Measurements from ENCODE around the gene FAM107B. TPM values are rescaled to one million over a fixed set of nuclear protein-coding genes. Genes with fewer than 3 reads are reported as not detected.

The FAM107B gene
- total and polyA plus RNA-seq, 2 of the 8 experiments (the other 6 are each of a cell fraction or from before 2014, with no cell fraction given), result 7.5 to 28.1 TPM

- no peak overlapping the region for H3K9ac ChIP-seq (replicated peaks in 1 of 4; ENCODE audit: extremely low read depth in 1 of 4, low read depth in 3 of 4, low read length in 3 of 4)
- TF ChIP-seq, protein P1, sequence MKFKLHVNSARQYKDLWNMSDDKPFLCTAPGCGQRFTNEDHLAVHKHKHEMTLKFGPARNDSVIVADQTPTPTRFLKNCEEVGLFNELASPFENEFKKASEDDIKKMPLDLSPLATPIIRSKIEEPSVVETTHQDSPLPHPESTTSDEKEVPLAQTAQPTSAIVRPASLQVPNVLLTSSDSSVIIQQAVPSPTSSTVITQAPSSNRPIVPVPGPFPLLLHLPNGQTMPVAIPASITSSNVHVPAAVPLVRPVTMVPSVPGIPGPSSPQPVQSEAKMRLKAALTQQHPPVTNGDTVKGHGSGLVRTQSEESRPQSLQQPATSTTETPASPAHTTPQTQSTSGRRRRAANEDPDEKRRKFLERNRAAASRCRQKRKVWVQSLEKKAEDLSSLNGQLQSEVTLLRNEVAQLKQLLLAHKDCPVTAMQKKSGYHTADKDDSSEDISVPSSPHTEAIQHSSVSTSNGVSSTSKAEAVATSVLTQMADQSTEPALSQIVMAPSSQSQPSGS (IDR thresholded peaks at IDR 0.05; ENCODE audit: low read length), result no peak
- TF ChIP-seq EZH2 (IDR thresholded peaks at IDR 0.05; ENCODE audit: low read depth, low read length, severe bottlenecking) (no peak), POLR2A (IDR thresholded peaks at IDR 0.05; ENCODE audit: control extremely low read depth in 1 of 2, low read depth in 2 of 2, low read length in 2 of 2) (no peak), POU5F1 (IDR thresholded peaks at IDR 0.05; ENCODE audit: low read depth, low read length) (no peak), TAF1 (IDR thresholded peaks at IDR 0.05; ENCODE audit: low read depth, low read length) (no peak), CBX8 (IDR thresholded peaks at IDR 0.05; ENCODE audit: borderline replicate concordance, low read depth, low read length) (no peak), FOSL1 (IDR thresholded peaks at IDR 0.05; ENCODE audit: insufficient read depth, low read depth, low read length) (no peak), SIN3A (conservative IDR thresholded peaks at IDR 0.05 in 1 of 2, IDR thresholded peaks at IDR 0.05 in 1 of 2; ENCODE audit: low read depth in 1 of 2, low read length in 2 of 2) (no peak), NANOG (IDR thresholded peaks at IDR 0.05; ENCODE audit: insufficient read depth, low read depth, low read length, poor library complexity, severe bottlenecking) (no peak), YY1 (IDR thresholded peaks at IDR 0.05; ENCODE audit: low read depth, low read length) (no peak), SP4 (IDR thresholded peaks at IDR 0.05; ENCODE audit: low read length) (no peak)
- H2BK12ac ChIP-seq (ENCODE audit: low read depth, low read length), result no peak overlapping the region
Measured at GRCh38 chr10:14727924-14728323, 46.8 kb downstream of the FAM107B start.

More at GRCh38 chr10:14727924-14728323, 46.8 kb downstream of the FAM107B start:
- DNase-seq (ENCODE audit: low read depth in 1 of 2, low spot score in 2 of 2) (no peak), FAIRE-seq (no peak)
- Histone ChIP-seq H3K23me2 (ENCODE audit: low read depth, low read length) (no peaks in the 10 kb centered on the region), H2BK5ac (ENCODE audit: low read depth, low read length) (no peak overlapping the region), H2AFZ (ENCODE audit: low read length) (no peak overlapping the region), H3K56ac (replicated peaks; ENCODE audit: insufficient read length, low read depth, low read length) (no peak overlapping the region), H4K5ac (ENCODE audit: insufficient read length, low read depth, low read length) (no peak overlapping the region), H2BK15ac (ENCODE audit: low read length) (no peak overlapping the region), H3K18ac (ENCODE audit: extremely low read depth, low read length) (no peak overlapping the region), H4K91ac (replicated peaks; ENCODE audit: insufficient read length, low read length) (no peak overlapping the region), H3K4me2 (ENCODE audit: insufficient read depth in 1 of 2, low read depth in 2 of 2, low read length in 2 of 2) (no peak overlapping the region), H3K4me3 (ENCODE audit: extremely low read depth in 1 of 4, insufficient read depth in 2 of 4, low read depth in 3 of 4, low read length in 4 of 4) (no peak overlapping the region), H3K4ac (replicated peaks; ENCODE audit: insufficient read length, low read depth, low read length) (no peak overlapping the region), H3K14ac (ENCODE audit: insufficient read length) (no peak overlapping the region), H2BK20ac (ENCODE audit: low read length) (no peak overlapping the region), H3K79me2 (ENCODE audit: control insufficient read depth in 1 of 2, insufficient read depth in 2 of 2, low read length in 2 of 2) (no peaks in the 10 kb centered on the region), H2BK120ac (replicated peaks; ENCODE audit: low read depth, low read length) (no peak overlapping the region), H3K9me3 (ENCODE audit: insufficient read depth in 2 of 2, low read depth in 1 of 2, low read length in 1 of 2) (no peaks in the 10 kb centered on the region), H4K20me1 (replicated peaks in 1 of 2; ENCODE audit: control insufficient read depth in 1 of 2, insufficient read depth in 2 of 2, low read length in 2 of 2) (no peaks in the 10 kb centered on the region), H3K4me1 (replicated peaks in 1 of 4; ENCODE audit: control insufficient read depth in 3 of 4, insufficient read depth in 4 of 4, low read length in 3 of 4) (no peaks in the 10 kb centered on the region), H4K8ac (ENCODE audit: extremely low read depth, insufficient read depth, low read length) (no peak overlapping the region), H3K36me3 (ENCODE audit: control insufficient read depth in 2 of 4, insufficient read depth in 4 of 4, low read length in 3 of 4) (no peaks in the 10 kb centered on the region), H3K79me1 (ENCODE audit: low read depth, low read length) (no peaks in the 10 kb centered on the region), H3K27ac (ENCODE audit: low read depth, low read length) (no peak overlapping the region), H3K23ac (ENCODE audit: insufficient read length) (no peak overlapping the region), H2AK5ac (ENCODE audit: low read depth, low read length) (no peak overlapping the region), H3K27me3 (replicated peaks in 1 of 4; ENCODE audit: control insufficient read depth in 3 of 4, extremely low read depth in 1 of 4, insufficient read depth in 3 of 4, low read length in 3 of 4) (no peaks in the 10 kb centered on the region)
- WGBS, 2 experiments (ENCODE audit: extremely low coverage in 1 of 2, insufficient coverage in 1 of 2, insufficient read length in 1 of 2, insufficient replicate concordance in 2 of 2, low coverage in 1 of 2, low lambda C conversion rate in 2 of 2, missing lambda C conversion rate in 1 of 2), result 90% methylated on average over 1 of the region's 1 CpG; no CpG with 5 or more reads in 1 of the 2 experiments
- POLR2A ChIA-PET (ENCODE audit: partially characterized antibody), result no interaction called here
- CTCF ChIA-PET (ENCODE audit: partially characterized antibody), result no interaction called here

Measured in H1 (cell line).